Lower lobe of right lung (tissue), 2 donors: Measurements from ENCODE around the gene DEGS2. TPM values are rescaled to one million over a fixed set of nuclear protein-coding genes. Genes with fewer than 3 reads are reported as not detected.
"Not testable (repeated sequence)": the region's sequence is repeated elsewhere in the genome, so short reads cannot be mapped to it uniquely, and the experiment has no call there.

ENCODE experiments used
- ATAC-seq, 2 donors: fragments of 200-7000 bp; cut with Tn5 transposase; one replicate each; pipeline ENCODE4 v1.9.1; 2020 to 2022; ENCODE audit warnings: mild to moderate bottlenecking in 2 of 2, moderate library complexity in 2 of 2
- DNase-seq: peaks from one replicate; pipeline ENCODE4 v3.0.0-alpha.2; 2020
- H3K27ac ChIP-seq: fragments of 200-600 bp; one replicate; pipeline ENCODE4 v1.8.0; 2022
- H3K27me3 ChIP-seq: fragments of 200-600 bp; one replicate; pipeline ENCODE4 v1.8.0; 2022; ENCODE audit warnings: low read depth
- H3K36me3 ChIP-seq: fragments of 200-600 bp; one replicate; pipeline ENCODE4 v1.8.0; 2022; ENCODE audit warnings: mild to moderate bottlenecking
- H3K4me1 ChIP-seq: fragments of 200-600 bp; one replicate; pipeline ENCODE4 v1.8.0; 2022
- H3K4me3 ChIP-seq: fragments of 200-600 bp; one replicate; pipeline ENCODE4 v1.8.0; 2022; ENCODE audit warnings: mild to moderate bottlenecking
- H3K9me3 ChIP-seq: fragments of 200-600 bp; one replicate; pipeline ENCODE4 v1.8.0; 2022
- CTCF ChIP-seq: fragments of 200-600 bp; IDR thresholded peaks from one replicate; pipeline ENCODE4 v1.8.0; 2022; ENCODE audit warnings: antibody characterized with exemption, mild to moderate bottlenecking
- intact Hi-C: fragments of 100-400 bp; cut with DNase I; formaldehyde crosslinking; loops from one replicate; pipeline ENCODE4 v1.11.0; 2022
- total RNA-seq: library from RNA; stranded (reverse); fragmentation: NEBNext Ultra II Directional; extraction: Animal tissue kit (Norgen Biotek cat#: 25700); gene quantifications from one replicate; pipeline ENCODE4 v1.2.1, GENCODE V29; 2021
- donor health status: DM: no; HTN: yes; CAD: no; lungs with severe emphysema.

DEGS2 gene
- total RNA-seq, 1 donor from 2014 or later = 5.8 TPM

GRCh38 chr14:100159865-100160533, 554 bp upstream of the DEGS2 start:
- intact Hi-C loops = no loop called here
- Histone ChIP-seq H3K4me1 (peaks cover 21% of the 10 kb centered on the region), H3K27me3 (peaks cover 33% of the 10 kb centered on the region), H3K27ac (no peak overlapping the region), H3K9me3 (peaks cover 4% of the 10 kb centered on the region), H3K36me3 (no peaks in the 10 kb centered on the region), H3K4me3 (peak overlapping the region; percentile 51)
- peak; percentile 40 to 42 for ATAC-seq
- TF ChIP-seq CTCF = no peak
- DNase-seq = no peak

- intact Hi-C loops = no loop called here
- peaks cover 33% of the 10 kb centered on the region for H3K27me3 ChIP-seq
- peaks cover 21% of the 10 kb centered on the region for H3K4me1 ChIP-seq
- no peak for TF ChIP-seq CTCF
- no peak overlapping the region for H3K27ac ChIP-seq
- peaks cover 12% of the 10 kb centered on the region for H3K9me3 ChIP-seq
- peak overlapping the region; percentile 51 for H3K4me3 ChIP-seq
- no peaks in the 10 kb centered on the region for H3K36me3 ChIP-seq
- DNase-seq (no peak), ATAC-seq (no peak)
Measured at GRCh38 chr14:100158566-100159093, 815 bp downstream of the DEGS2 start.

GRCh38 chr14:100157548-100158232, 1.8 kb downstream of the DEGS2 start:
- H3K4me3 ChIP-seq, ATAC-seq, intact Hi-C loops, DNase-seq, H3K36me3 ChIP-seq, H3K27ac ChIP-seq: not testable (repeated sequence)
- H3K27me3 ChIP-seq = peaks cover 33% of the 10 kb centered on the region
- peaks cover 21% of the 10 kb centered on the region for H3K4me1 ChIP-seq
- H3K9me3 ChIP-seq = peaks cover 12% of the 10 kb centered on the region

GRCh38 chr14:100156776-100157175, 2.7 kb downstream of the DEGS2 start:
- H3K4me1 ChIP-seq = peaks cover 21% of the 10 kb centered on the region
- H3K36me3 ChIP-seq = no peaks in the 10 kb centered on the region
- DNase-seq = no peak
- peaks cover 12% of the 10 kb centered on the region for H3K9me3 ChIP-seq
- H3K4me3 ChIP-seq = no peak overlapping the region
- intact Hi-C loops = no loop called here
- H3K27me3 ChIP-seq = peaks cover 33% of the 10 kb centered on the region
- TF ChIP-seq CTCF = no peak
- no peak for ATAC-seq
- H3K27ac ChIP-seq = no peak overlapping the region

GRCh38 chr14:100155756-100156616, 3.5 kb downstream of the DEGS2 start:
- Histone ChIP-seq H3K4me3 (no peak overlapping the region), H3K4me1 (peaks cover 22% of the 10 kb centered on the region), H3K9me3 (peaks cover 12% of the 10 kb centered on the region), H3K27ac (no peak overlapping the region), H3K27me3 (peaks cover 30% of the 10 kb centered on the region), H3K36me3 (no peaks in the 10 kb centered on the region)
- no peak for TF ChIP-seq CTCF
- DNase-seq = no peak
- intact Hi-C loops = no loop called here
- ATAC-seq = no peak
